HepG2 (cell line): Measurements from ENCODE around the gene TRAIP.

Source experiments
- CHCHD3 ChIP-seq: sonication (generic); formaldehyde crosslinking; IDR thresholded peaks from 2 replicates; pipeline ENCODE4 v1.8.0; 2022; ENCODE audit warnings: mild to moderate bottlenecking, missing genetic modification reagents, moderate library complexity
- ESRRA ChIP-seq: sonication (generic); formaldehyde crosslinking; IDR thresholded peaks from 2 replicates; pipeline ENCODE4 v1.5.1; 2020; ENCODE audit warnings: mild to moderate bottlenecking, low read depth, missing genetic modification reagents
- MYC ChIP-seq: sonication (generic); formaldehyde crosslinking; IDR thresholded peaks from 2 replicates; pipeline ENCODE4 v1.9.0; 2021; ENCODE audit warnings: missing genetic modification reagents, borderline replicate concordance
- NCOA1 ChIP-seq: sonication (generic); formaldehyde crosslinking; IDR thresholded peaks from 2 replicates; pipeline ENCODE4 v1.9.0; 2021; ENCODE audit warnings: missing genetic modification reagents
- NCOR1 ChIP-seq: fragments of 200-600 bp; sonication (generic); IDR thresholded peaks from 2 replicates; pipeline ENCODE4 v1.7.0; 2017; ENCODE audit warnings: antibody characterized with exemption, low read length, borderline replicate concordance
- SP2 ChIP-seq: sonication (generic); formaldehyde crosslinking; IDR thresholded peaks from 2 replicates; pipeline ENCODE4 v1.5.1; 2020; ENCODE audit warnings: mild to moderate bottlenecking, missing genetic modification reagents
- ZBTB7B ChIP-seq: sonication (generic); formaldehyde crosslinking; IDR thresholded peaks from 2 replicates; pipeline ENCODE4 v1.4.0; 2020; ENCODE audit warnings: missing genetic modification reagents
- ZNF343 ChIP-seq: sonication (generic); formaldehyde crosslinking; IDR thresholded peaks from 2 replicates; pipeline ENCODE4 v1.4.0; 2020; ENCODE audit warnings: mild to moderate bottlenecking, missing genetic modification reagents
- ZNF670 ChIP-seq: sonication (generic); formaldehyde crosslinking; IDR thresholded peaks from 2 replicates; pipeline ENCODE4 v1.8.0; 2022; ENCODE audit warnings: mild to moderate bottlenecking, missing genetic modification reagents, borderline replicate concordance
- ZSCAN31 ChIP-seq: sonication (generic); formaldehyde crosslinking; IDR thresholded peaks from 2 replicates; pipeline ENCODE4 v1.5.0; 2020; ENCODE audit warnings: low read depth, mild to moderate bottlenecking, missing genetic modification reagents
- TF ChIP-seq, protein P1 (sequence below): sonication (generic); formaldehyde crosslinking; IDR thresholded peaks from 2 replicates; pipeline ENCODE4 v1.8.0; 2022; ENCODE audit warnings: missing genetic modification reagents, mild to moderate bottlenecking, moderate library complexity, borderline replicate concordance
- TF ChIP-seq, protein P2 (sequence below): sonication (generic); formaldehyde crosslinking; IDR thresholded peaks from 2 replicates; pipeline ENCODE4 v1.5.1; 2020; ENCODE audit warnings: mild to moderate bottlenecking, moderate library complexity, missing genetic modification reagents

DNA sequence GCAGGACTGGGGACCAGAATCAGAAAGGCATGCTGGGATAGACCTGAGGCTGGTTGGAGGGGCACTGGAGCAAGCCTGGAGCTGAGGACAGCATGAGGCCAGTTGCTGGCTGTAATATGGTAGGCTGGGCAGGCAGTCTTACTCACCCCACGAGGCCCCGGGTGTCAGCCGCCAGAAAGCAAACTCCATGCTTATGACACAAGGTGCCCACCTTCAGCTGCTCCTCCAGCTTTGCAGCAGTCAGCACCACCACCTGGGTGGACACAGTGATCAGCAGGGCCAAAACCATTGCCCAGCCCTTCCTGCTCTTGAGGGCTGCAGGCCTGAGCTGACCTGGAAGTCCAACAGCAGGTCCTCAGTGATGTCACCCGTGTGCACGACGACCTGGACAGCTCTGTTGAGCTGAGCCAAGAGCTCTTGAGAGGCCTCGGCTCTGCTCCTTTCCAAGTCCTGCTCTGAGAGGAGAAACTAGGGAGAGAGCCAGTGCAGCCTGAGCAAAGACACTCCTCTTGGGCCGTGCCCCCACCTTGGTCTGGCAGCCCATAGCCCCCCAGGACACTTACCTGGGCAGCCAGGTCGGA, 43.4 kb downstream of the TRAIP start:
- TF ChIP-seq ZBTB7B (no peak), ESRRA (CRISPR knock-in tag) (no peak), ZSCAN31 (CRISPR knock-in tag) (no peak), NCOA1 (CRISPR knock-in tag) (no peak), MYC (no peak), ZNF343 (CRISPR knock-in tag) (no peak), CHCHD3 (CRISPR knock-in tag) (no peak), ZNF670 (CRISPR knock-in tag) (no peak), NCOR1 (no peak), SP2 (CRISPR knock-in tag) (no peak)
- TF ChIP-seq, protein P1, sequence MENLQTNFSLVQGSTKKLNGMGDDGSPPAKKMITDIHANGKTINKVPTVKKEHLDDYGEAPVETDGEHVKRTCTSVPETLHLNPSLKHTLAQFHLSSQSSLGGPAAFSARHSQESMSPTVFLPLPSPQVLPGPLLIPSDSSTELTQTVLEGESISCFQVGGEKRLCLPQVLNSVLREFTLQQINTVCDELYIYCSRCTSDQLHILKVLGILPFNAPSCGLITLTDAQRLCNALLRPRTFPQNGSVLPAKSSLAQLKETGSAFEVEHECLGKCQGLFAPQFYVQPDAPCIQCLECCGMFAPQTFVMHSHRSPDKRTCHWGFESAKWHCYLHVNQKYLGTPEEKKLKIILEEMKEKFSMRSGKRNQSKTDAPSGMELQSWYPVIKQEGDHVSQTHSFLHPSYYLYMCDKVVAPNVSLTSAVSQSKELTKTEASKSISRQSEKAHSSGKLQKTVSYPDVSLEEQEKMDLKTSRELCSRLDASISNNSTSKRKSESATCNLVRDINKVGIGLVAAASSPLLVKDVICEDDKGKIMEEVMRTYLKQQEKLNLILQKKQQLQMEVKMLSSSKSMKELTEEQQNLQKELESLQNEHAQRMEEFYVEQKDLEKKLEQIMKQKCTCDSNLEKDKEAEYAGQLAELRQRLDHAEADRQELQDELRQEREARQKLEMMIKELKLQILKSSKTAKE (CRISPR knock-in tag) = no peak
- TF ChIP-seq, protein P2, sequence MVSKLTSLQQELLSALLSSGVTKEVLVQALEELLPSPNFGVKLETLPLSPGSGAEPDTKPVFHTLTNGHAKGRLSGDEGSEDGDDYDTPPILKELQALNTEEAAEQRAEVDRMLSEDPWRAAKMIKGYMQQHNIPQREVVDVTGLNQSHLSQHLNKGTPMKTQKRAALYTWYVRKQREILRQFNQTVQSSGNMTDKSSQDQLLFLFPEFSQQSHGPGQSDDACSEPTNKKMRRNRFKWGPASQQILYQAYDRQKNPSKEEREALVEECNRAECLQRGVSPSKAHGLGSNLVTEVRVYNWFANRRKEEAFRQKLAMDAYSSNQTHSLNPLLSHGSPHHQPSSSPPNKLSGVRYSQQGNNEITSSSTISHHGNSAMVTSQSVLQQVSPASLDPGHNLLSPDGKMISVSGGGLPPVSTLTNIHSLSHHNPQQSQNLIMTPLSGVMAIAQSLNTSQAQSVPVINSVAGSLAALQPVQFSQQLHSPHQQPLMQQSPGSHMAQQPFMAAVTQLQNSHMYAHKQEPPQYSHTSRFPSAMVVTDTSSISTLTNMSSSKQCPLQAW (CRISPR knock-in tag) = no peak
